MM.1S (cell line): ENCODE results near the gene TTC17.

Experiments used
- CTCF ChIP-seq: fragments of 300-600 bp; sonication (generic); IDR thresholded peaks from 2 replicates; pipeline ENCODE4 v1.5.1; 2016; ENCODE audit warnings: antibody characterized with exemption, low read length, mixed read lengths
- EZH2 ChIP-seq: fragments of 300-600 bp; sonication (generic); optimal IDR thresholded peaks from 2 replicates; pipeline ENCODE3; 2017; ENCODE audit warnings: low read depth, mild to moderate bottlenecking, antibody characterized with exemption, low read length, mixed read lengths

- TF ChIP-seq CTCF (no peak), EZH2 (no peak)
Measured at GRCh38 chr11:43382614-43383013, 23.9 kb downstream of the TTC17 start.
